Tibial artery (tissue), 4 donors: ENCODE data around the gene SMYD3.

Experiments
- DNase-seq, 2 donors: peaks; one replicate each; pipeline ENCODE4 v3.0.0-alpha.2; 2019
- H3K27ac ChIP-seq, 2 donors: fragments of 200-600 bp; sonication (generic) in 1 of 2; 1 replicate in 1 of 2; 2 replicates in 1 of 2; pipeline ENCODE4 v1.5.1; 2018 to 2019; ENCODE audit warnings: mild to moderate bottlenecking in 1 of 2
- H3K27me3 ChIP-seq, 2 donors: fragments of 200-600 bp; sonication (generic) in 1 of 2; one replicate each; pipeline versions ENCODE4 v1.5.1 to v1.6.0; 2016 to 2019
- H3K36me3 ChIP-seq, 3 donors: fragments of 200-600 bp; sonication (generic) in 2 of 3; one replicate each; pipeline ENCODE4 v1.5.1; 2016 to 2019; ENCODE audit warnings: mild to moderate bottlenecking in 2 of 3
- H3K4me1 ChIP-seq, 4 donors: fragments of 200-600 bp; sonication (generic) in 2 of 4; 1 replicate in 3 of 4; 2 replicates in 1 of 4; pipeline ENCODE4 v1.5.1; 2016 to 2019
- H3K4me3 ChIP-seq, 2 donors: fragments of 200-600 bp; sonication (generic) in 1 of 2; 1 replicate in 1 of 2; 2 replicates in 1 of 2; pipeline ENCODE4 v1.5.1; 2018 to 2019; ENCODE audit warnings: mild to moderate bottlenecking in 2 of 2
- H3K9me3 ChIP-seq, 3 donors: fragments of 200-600 bp; sonication (generic) in 1 of 3; one replicate each; pipeline ENCODE4 v1.5.1; 2016 to 2019
- intact Hi-C: fragments of 100-400 bp; cut with DNase I; formaldehyde crosslinking; loops from one replicate; pipeline ENCODE4 v1.15.0; 2023; ENCODE audit warnings: low total_unique reads
- TF ChIP-seq, protein P1 (sequence below), 2 experiments: fragments of 200-600 bp in 1 of 2; fragments of 450-650 bp in 1 of 2; IDR thresholded peaks; one replicate each; pipeline ENCODE4 v1.5.1; 2017 to 2019; ENCODE audit warnings: antibody characterized with exemption in 2 of 2, mild to moderate bottlenecking in 1 of 2, moderate library complexity in 1 of 2

Gene SMYD3

DNA sequence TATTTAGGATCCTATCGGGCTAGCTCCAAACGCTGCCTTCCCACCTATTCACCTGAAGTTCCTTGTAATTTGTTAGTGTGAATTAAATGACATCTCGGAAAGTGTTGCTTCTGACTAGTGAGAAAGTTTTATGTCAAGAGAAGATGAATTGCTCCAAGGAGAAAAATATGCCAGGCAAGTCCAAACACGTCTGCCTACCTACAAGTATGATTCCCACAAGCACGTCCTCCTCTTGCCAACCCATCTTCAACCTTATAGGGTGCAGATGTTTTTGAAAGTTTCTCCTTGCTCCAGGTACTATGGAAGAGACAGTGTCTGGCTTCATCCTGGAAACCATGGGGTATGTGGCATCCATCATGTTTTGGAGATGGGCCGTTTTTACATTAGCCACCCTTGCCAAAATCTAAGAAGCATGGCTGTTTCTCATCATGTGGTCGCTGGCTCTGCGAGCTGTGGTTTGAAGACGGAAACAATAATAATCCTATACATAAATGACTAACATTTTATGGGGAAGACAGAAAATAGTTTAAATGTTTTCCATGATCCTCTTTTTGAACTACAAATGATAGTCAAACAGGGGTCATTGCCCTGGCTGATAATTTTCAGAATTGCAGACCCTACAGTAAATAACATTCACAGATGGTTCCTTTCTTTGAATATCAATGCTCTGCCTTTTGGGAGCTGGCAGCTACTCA, 505.8 kb downstream of the SMYD3 start:
- Histone ChIP-seq H3K4me3 (no peak overlapping the region), H3K4me1 (peaks cover 0 to 10% (median 0%) of the 10 kb centered on the region in 4 donors), H3K27ac (no peak overlapping the region), H3K36me3 (no peaks in the 10 kb centered on the region), H3K9me3 (no peaks in the 10 kb centered on the region), H3K27me3 (no peaks in the 10 kb centered on the region)
- DNase-seq, result no peak
- TF ChIP-seq, protein P1, sequence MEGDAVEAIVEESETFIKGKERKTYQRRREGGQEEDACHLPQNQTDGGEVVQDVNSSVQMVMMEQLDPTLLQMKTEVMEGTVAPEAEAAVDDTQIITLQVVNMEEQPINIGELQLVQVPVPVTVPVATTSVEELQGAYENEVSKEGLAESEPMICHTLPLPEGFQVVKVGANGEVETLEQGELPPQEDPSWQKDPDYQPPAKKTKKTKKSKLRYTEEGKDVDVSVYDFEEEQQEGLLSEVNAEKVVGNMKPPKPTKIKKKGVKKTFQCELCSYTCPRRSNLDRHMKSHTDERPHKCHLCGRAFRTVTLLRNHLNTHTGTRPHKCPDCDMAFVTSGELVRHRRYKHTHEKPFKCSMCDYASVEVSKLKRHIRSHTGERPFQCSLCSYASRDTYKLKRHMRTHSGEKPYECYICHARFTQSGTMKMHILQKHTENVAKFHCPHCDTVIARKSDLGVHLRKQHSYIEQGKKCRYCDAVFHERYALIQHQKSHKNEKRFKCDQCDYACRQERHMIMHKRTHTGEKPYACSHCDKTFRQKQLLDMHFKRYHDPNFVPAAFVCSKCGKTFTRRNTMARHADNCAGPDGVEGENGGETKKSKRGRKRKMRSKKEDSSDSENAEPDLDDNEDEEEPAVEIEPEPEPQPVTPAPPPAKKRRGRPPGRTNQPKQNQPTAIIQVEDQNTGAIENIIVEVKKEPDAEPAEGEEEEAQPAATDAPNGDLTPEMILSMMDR (IDR thresholded peaks at IDR 0.05), result no peak
- intact Hi-C loops, result loop anchor here (10.0 kb wide), 1 partner anchor 846 kb away; the partner anchor contains the start of gene KIF26B

DNA sequence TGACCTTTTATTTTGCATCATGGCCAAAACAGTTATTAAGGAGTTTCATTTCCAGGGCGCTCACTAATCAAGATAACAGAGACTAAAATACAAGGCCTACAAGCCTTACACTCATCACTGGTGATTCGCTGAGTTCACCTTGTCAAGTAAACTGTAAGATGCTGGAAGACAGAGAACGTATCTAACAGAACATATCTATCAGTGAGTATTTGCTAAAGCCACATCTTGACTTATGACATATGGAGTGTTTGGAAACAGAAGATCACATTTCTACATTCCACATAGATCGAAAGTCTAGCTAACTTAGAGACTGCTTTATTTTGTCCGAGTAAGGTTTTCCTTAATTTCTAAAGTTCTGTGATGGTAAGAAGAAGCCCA, 506.5 kb downstream of the SMYD3 start:
- no peaks in the 10 kb centered on the region for H3K27me3 ChIP-seq
- no peaks in the 10 kb centered on the region for H3K9me3 ChIP-seq
- H3K4me3 ChIP-seq, result no peak overlapping the region
- peaks cover 0 to 10% (median 0%) of the 10 kb centered on the region in 4 donors for H3K4me1 ChIP-seq
- TF ChIP-seq, protein P1 (IDR thresholded peaks at IDR 0.05), result no peak
- no peak for DNase-seq
- H3K27ac ChIP-seq, result no peak overlapping the region
- intact Hi-C loops, result loop anchor here (10.0 kb wide), 1 partner anchor 846 kb away; the partner anchor contains the start of gene KIF26B
- H3K36me3 ChIP-seq, result no peaks in the 10 kb centered on the region

DNA sequence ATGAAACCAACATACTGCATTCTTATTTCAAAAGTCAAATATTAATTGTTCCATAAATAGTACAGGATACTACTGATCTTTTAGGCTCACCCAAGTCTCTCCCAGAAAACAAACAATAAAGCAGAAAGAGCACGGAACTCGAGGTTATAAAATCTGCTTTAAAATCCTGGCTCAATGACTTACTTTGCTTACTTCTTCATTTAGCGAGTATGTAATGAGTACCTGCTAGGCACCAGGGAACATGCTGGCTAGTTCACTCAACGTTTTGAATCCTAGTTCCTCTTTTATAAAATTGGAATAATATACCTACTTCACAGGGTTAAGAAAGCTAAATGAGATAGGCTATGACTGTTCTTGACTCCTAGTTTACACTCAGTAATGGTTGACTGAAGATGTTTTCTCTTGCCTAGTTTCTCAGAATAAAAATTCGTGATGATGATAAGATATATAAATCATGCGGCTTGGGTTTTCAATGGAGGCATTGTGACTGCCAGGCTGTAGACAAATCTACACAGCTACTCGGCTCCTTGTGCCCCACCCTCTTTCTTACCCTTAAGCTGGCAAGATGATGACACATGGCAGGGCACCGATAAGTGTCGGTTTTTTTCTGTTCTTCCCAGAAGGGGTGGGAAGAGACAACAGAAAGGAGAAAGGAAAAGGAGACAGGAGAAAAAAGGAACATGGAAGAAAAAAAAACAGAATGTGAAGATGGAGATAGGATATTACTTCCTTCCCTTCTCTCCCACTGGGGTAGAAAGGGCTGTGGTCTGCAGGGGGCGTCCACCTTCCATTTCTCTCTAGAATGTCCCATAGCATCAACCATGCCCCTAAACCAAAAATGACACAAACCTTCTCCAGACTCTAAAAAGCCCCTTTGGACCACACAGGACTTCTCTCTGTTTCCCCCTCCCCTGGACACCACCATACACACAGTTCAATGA, 507.1 kb downstream of the SMYD3 start:
- no peaks in the 10 kb centered on the region for H3K9me3 ChIP-seq
- no peak for DNase-seq
- intact Hi-C loops, result loop anchor here (10.0 kb wide), 1 partner anchor 845 kb away; the partner anchor contains the start of gene KIF26B
- H3K4me3 ChIP-seq, result no peak overlapping the region
- H3K4me1 ChIP-seq, result peaks cover 0 to 10% (median 0%) of the 10 kb centered on the region in 4 donors
- TF ChIP-seq, protein P1 (IDR thresholded peaks at IDR 0.05), result no peak
- no peak overlapping the region for H3K27ac ChIP-seq
- H3K36me3 ChIP-seq, result no peaks in the 10 kb centered on the region
- no peaks in the 10 kb centered on the region for H3K27me3 ChIP-seq

GRCh38 chr1:245997471-245998258, 509.4 kb downstream of the SMYD3 start:
- Histone ChIP-seq H3K27ac (no peak overlapping the region), H3K36me3 (no peaks in the 10 kb centered on the region), H3K4me3 (no peak overlapping the region), H3K9me3 (no peaks in the 10 kb centered on the region), H3K27me3 (no peaks in the 10 kb centered on the region), H3K4me1 (peaks cover 0 to 10% (median 0%) of the 10 kb centered on the region in 4 donors)
- TF ChIP-seq, protein P1 (IDR thresholded peaks at IDR 0.05), result no peak
- intact Hi-C loops, result no loop called here
- DNase-seq, result no peak

- no peak for DNase-seq
- no peaks in the 10 kb centered on the region for H3K36me3 ChIP-seq
- TF ChIP-seq, protein P1 (IDR thresholded peaks at IDR 0.05), result no peak
- peaks cover 0 to 10% (median 0%) of the 10 kb centered on the region in 4 donors for H3K4me1 ChIP-seq
- no peak overlapping the region for H3K4me3 ChIP-seq
- no peaks in the 10 kb centered on the region for H3K27me3 ChIP-seq
- H3K27ac ChIP-seq, result no peak overlapping the region
- intact Hi-C loops, result no loop called here
- H3K9me3 ChIP-seq, result no peaks in the 10 kb centered on the region
Measured at GRCh38 chr1:245996811-245997210, 510.3 kb downstream of the SMYD3 start.
